HG03175 (cell line): ENCODE measurements around the gene DMD.

Source experiments
- ATAC-seq: cut with Tn5 transposase; IDR thresholded peaks from one replicate; pipeline ENCODE4 v1.9.1; 2021; ENCODE audit warnings: mild to moderate bottlenecking, moderate library complexity; ENCODE audit not compliant: unreplicated experiment

Gene DMD

GRCh38 chrX:31551913-31552312, 1659.4 kb downstream of the DMD start:
- no peak for ATAC-seq

GRCh38 chrX:31550158-31550557, 1661.2 kb downstream of the DMD start:
- ATAC-seq, result no peak

- ATAC-seq, result no peak
Observed at GRCh38 chrX:31547816-31548215, 1663.5 kb downstream of the DMD start.

GRCh38 chrX:31547416-31547815, 1663.9 kb downstream of the DMD start:
- ATAC-seq, result no peak

GRCh38 chrX:31546126-31546525, 1665.2 kb downstream of the DMD start:
- ATAC-seq, result no peak

- no peak for ATAC-seq
Observed at GRCh38 chrX:31545726-31546125, 1665.6 kb downstream of the DMD start.

- no peak for ATAC-seq
Observed at GRCh38 chrX:31545191-31545590, 1666.2 kb downstream of the DMD start.

- ATAC-seq, result no peak
Observed at GRCh38 chrX:31543634-31544033, 1667.7 kb downstream of the DMD start.

GRCh38 chrX:31542566-31542965, 1668.8 kb downstream of the DMD start:
- ATAC-seq, result no peak

- no peak for ATAC-seq
Observed at GRCh38 chrX:31540313-31540712, 1671.0 kb downstream of the DMD start.

- no peak for ATAC-seq
Observed at GRCh38 chrX:31527455-31528126, 1683.8 kb downstream of the DMD start.

- no peak for ATAC-seq
Observed at GRCh38 chrX:31523884-31524536, 1687.3 kb downstream of the DMD start.

- no peak for ATAC-seq
Observed at GRCh38 chrX:31522760-31523159, 1688.6 kb downstream of the DMD start.

- ATAC-seq, result no peak
Observed at GRCh38 chrX:31521941-31522340, 1689.4 kb downstream of the DMD start.

GRCh38 chrX:31516527-31516926, 1694.8 kb downstream of the DMD start:
- no peak for ATAC-seq

GRCh38 chrX:31508338-31508737, 1703.0 kb downstream of the DMD start:
- ATAC-seq, result no peak

- ATAC-seq, result no peak
Observed at GRCh38 chrX:31506928-31507327, 1704.4 kb downstream of the DMD start.

GRCh38 chrX:31506360-31506759, 1705.0 kb downstream of the DMD start:
- no peak for ATAC-seq

- ATAC-seq, result no peak
Observed at GRCh38 chrX:31500921-31501320, 1710.4 kb downstream of the DMD start.

- no peak for ATAC-seq
Observed at GRCh38 chrX:31499109-31499508, 1712.2 kb downstream of the DMD start.

- ATAC-seq, result no peak
Observed at GRCh38 chrX:31497086-31497485, 1714.3 kb downstream of the DMD start.

- no peak for ATAC-seq
Observed at GRCh38 chrX:31487951-31488350, 1723.4 kb downstream of the DMD start.

- no peak for ATAC-seq
Observed at GRCh38 chrX:31483336-31483735, 1728.0 kb downstream of the DMD start.
